ENCODE results near the gene TRHDE. TPM values are rescaled to one million over a fixed set of nuclear protein-coding genes. Genes with fewer than 3 reads are reported as not detected.

Gene TRHDE
- total RNA-seq, 1 experiment from 2014 or later = not detected

DNA sequence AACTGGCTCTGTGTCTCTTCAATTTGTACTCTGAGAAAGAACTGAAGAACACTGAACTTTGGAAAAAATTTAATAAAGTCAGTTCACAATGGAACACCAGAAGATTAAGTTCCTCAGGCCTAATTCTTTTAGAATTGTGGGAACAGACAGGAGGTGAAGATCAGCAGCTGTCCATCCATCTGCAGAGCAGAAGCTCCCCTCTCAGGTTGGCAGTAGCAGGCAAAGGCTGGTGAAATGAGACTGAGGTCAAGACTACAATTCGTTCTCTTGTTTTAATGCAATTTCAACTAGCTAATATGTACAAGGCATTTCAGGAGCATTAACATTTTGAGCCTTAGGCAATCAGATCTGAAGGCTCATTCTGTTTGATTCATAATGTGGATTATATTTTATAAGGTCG, 10.3 kb upstream of the TRHDE start:
- Mint-ChIP-seq H3K4me1 (ENCODE audit: insufficient read depth, unreplicated experiment) (no peaks in the 10 kb centered on the region), H3K27me3 (ENCODE audit: insufficient read depth, unreplicated experiment) (no peaks in the 10 kb centered on the region), H3K4me3 (ENCODE audit: unreplicated experiment) (no peak overlapping the region), H3K9me3 (ENCODE audit: unreplicated experiment) (no peaks in the 10 kb centered on the region), H3K36me3 (ENCODE audit: insufficient read depth, unreplicated experiment) (no peaks in the 10 kb centered on the region), H3K27ac (ENCODE audit: low read depth, unreplicated experiment) (no peak overlapping the region)
- no TSS peak for BruUV-seq (replicated peaks)
- DNase-seq (ENCODE audit: unreplicated experiment) = no peak
- intact Hi-C loops (cut with micrococcal nuclease) = no loop called here
- CTCF ChIA-PET = interaction anchor here (0.6 to 2.0 kb wide), 2 partner anchors 29 to 244 kb away, joined by 3 to 7 read pairs; no protein-coding TSS in a partner anchor
- POLR2A ChIA-PET = no interaction called here
- no peak for TF ChIP-seq CTCF (IDR thresholded peaks at IDR 0.05; ENCODE audit: unreplicated experiment)

DNA sequence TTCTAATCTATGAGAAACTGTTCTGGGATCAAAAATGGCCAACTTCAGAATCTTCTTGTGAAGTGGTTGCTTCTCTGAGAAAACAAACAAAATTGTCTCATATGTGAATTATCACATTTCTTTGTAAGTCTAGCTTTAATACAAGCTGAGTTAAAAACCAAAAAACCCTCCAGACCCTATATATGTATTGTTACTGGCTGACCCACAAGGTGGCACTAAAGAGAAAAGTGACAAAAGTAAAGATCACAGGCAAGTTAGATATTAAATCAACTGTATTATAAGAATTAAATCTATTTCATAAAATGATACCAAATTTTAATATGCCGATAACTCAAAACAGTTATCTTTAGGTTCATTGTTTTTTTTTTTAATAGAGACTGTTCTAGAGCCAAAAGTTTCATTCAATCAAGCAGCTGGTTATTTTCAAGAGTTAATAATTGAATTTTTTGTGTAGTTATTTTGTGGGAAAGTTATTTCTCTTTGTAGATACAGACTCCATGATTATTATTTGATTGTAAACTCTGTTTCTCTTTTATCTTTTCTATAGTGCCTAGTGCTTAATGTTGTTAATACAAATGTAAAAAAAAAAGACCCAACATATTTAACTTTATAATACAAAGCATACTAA, 7.5 kb upstream of the TRHDE start:
- Mint-ChIP-seq H3K4me3 (ENCODE audit: unreplicated experiment) (no peak overlapping the region), H3K27me3 (ENCODE audit: insufficient read depth, unreplicated experiment) (no peaks in the 10 kb centered on the region), H3K36me3 (ENCODE audit: insufficient read depth, unreplicated experiment) (no peaks in the 10 kb centered on the region), H3K9me3 (ENCODE audit: unreplicated experiment) (no peaks in the 10 kb centered on the region), H3K27ac (ENCODE audit: low read depth, unreplicated experiment) (no peak overlapping the region), H3K4me1 (ENCODE audit: insufficient read depth, unreplicated experiment) (no peaks in the 10 kb centered on the region)
- ChIA-PET POLR2A (no interaction called here), CTCF (interaction anchor here (0.6 to 2.4 kb wide), 10 partner anchors 9 to 249 kb away, joined by 3 to 10 read pairs (median 3); no protein-coding TSS in a partner anchor)
- no TSS peak for BruUV-seq (replicated peaks)
- intact Hi-C loops (cut with micrococcal nuclease) = no loop called here
- peak; percentile 21 for TF ChIP-seq CTCF (IDR thresholded peaks at IDR 0.05; ENCODE audit: unreplicated experiment)
- DNase-seq (ENCODE audit: unreplicated experiment) = peak; percentile 36

GRCh38 chr12:72267974-72268373, 4.2 kb upstream of the TRHDE start:
- TF ChIP-seq CTCF (IDR thresholded peaks at IDR 0.05; ENCODE audit: unreplicated experiment) = no peak
- ChIA-PET CTCF (interaction anchor here (1.4 kb wide), 1 partner anchor 14 kb away, joined by 3 read pairs; no protein-coding TSS in a partner anchor), POLR2A (no interaction called here)
- BruUV-seq (replicated peaks) = no TSS peak
- no peaks in the 10 kb centered on the region for H3K36me3 Mint-ChIP-seq (ENCODE audit: insufficient read depth, unreplicated experiment)
- intact Hi-C loops (cut with micrococcal nuclease) = no loop called here
- H3K27me3 Mint-ChIP-seq (ENCODE audit: insufficient read depth, unreplicated experiment) = peaks cover 13% of the 10 kb centered on the region
- no peaks in the 10 kb centered on the region for H3K9me3 Mint-ChIP-seq (ENCODE audit: unreplicated experiment)
- no peak overlapping the region for H3K4me3 Mint-ChIP-seq (ENCODE audit: unreplicated experiment)
- no peak overlapping the region for H3K27ac Mint-ChIP-seq (ENCODE audit: low read depth, unreplicated experiment)
- H3K4me1 Mint-ChIP-seq (ENCODE audit: insufficient read depth, unreplicated experiment) = no peaks in the 10 kb centered on the region
- no peak for DNase-seq (ENCODE audit: unreplicated experiment)

DNA sequence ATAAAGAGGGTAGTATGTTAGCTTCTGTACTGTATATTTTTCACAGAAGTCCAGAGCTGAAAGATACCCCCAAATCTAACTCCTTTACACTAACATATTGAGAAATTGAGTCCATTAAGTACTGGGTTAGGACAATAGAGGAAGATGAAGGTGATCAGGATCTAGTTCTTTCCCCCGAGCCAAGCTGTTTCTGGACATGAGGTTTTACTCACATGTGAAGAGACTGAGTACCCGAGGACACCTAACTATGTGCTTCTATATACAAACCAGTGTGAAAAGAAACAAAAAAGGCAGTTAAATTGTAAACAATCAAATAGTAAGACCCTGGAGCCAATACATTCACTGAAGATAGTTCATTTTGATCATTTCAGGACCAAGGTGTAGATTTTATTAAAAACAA, 3.8 kb upstream of the TRHDE start:
- no peak for TF ChIP-seq CTCF (IDR thresholded peaks at IDR 0.05; ENCODE audit: unreplicated experiment)
- Mint-ChIP-seq H3K27me3 (ENCODE audit: insufficient read depth, unreplicated experiment) (peaks cover 13% of the 10 kb centered on the region), H3K9me3 (ENCODE audit: unreplicated experiment) (no peaks in the 10 kb centered on the region), H3K4me3 (ENCODE audit: unreplicated experiment) (no peak overlapping the region), H3K4me1 (ENCODE audit: insufficient read depth, unreplicated experiment) (no peaks in the 10 kb centered on the region), H3K27ac (ENCODE audit: low read depth, unreplicated experiment) (no peak overlapping the region), H3K36me3 (ENCODE audit: insufficient read depth, unreplicated experiment) (no peaks in the 10 kb centered on the region)
- no peak for DNase-seq (ENCODE audit: unreplicated experiment)
- BruUV-seq (replicated peaks) = no TSS peak
- intact Hi-C loops (cut with micrococcal nuclease) = no loop called here
- ChIA-PET POLR2A (no interaction called here), CTCF (no interaction called here)

Measured in MCF 10A (cell line).